OCI-LY1 (cell line): Measurements from ENCODE around the gene LIN52.

Source experiments
- H2AFZ ChIP-seq: fragments of 200-600 bp; sonication (generic), shearing (Covaris generic); 2 replicates; pipeline ENCODE4 v1.6.0; 2014; ENCODE audit warnings: antibody characterized with exemption, mild to moderate bottlenecking, low read length
- H3F3A ChIP-seq: fragments of 200-600 bp; sonication (generic), shearing (Covaris generic); 2 replicates; pipeline ENCODE4 v1.6.0; 2014; ENCODE audit warnings: mild to moderate bottlenecking, antibody characterized with exemption, low read length, moderate library complexity; ENCODE audit not compliant: insufficient read depth
- H3K27ac ChIP-seq: fragments of 200-600 bp; sonication (generic); 2 replicates; pipeline ENCODE4 v1.5.1; 2014; ENCODE audit warnings: low read length, mixed run types, mild to moderate bottlenecking, low read depth; ENCODE audit not compliant: poor library complexity, severe bottlenecking
- H3K27me3 ChIP-seq: fragments of 200-600 bp; sonication (generic); 2 replicates; pipeline ENCODE4 v1.6.0; 2014; ENCODE audit warnings: antibody characterized with exemption, mild to moderate bottlenecking, low read length, moderate library complexity; ENCODE audit not compliant: insufficient read depth
- H3K36me3 ChIP-seq: fragments of 200-600 bp; sonication (generic); 2 replicates; pipeline ENCODE4 v1.6.1; 2014; ENCODE audit warnings: mild to moderate bottlenecking, antibody characterized with exemption, low read length, moderate library complexity, mixed read lengths; ENCODE audit not compliant: insufficient read depth
- H3K4me1 ChIP-seq: fragments of 200-600 bp; sonication (generic); 2 replicates; pipeline ENCODE4 v1.5.1; 2014; ENCODE audit warnings: mild to moderate bottlenecking, low read length, moderate library complexity; ENCODE audit not compliant: insufficient read depth, severe bottlenecking
- H3K4me2 ChIP-seq: fragments of 200-600 bp; sonication (generic), shearing (Covaris generic); 2 replicates; pipeline ENCODE4 v1.6.1; 2014; ENCODE audit warnings: low read length
- H3K4me3 ChIP-seq: fragments of 200-600 bp; sonication (generic); 2 replicates; pipeline ENCODE4 v1.5.1; 2014; ENCODE audit warnings: low read length, low read depth, mild to moderate bottlenecking, mixed read lengths; ENCODE audit not compliant: poor library complexity, severe bottlenecking
- H3K79me2 ChIP-seq: fragments of 200-600 bp; shearing (Covaris generic); 2 replicates; pipeline ENCODE4 v1.6.1; 2016; ENCODE audit warnings: mixed run types, low read length, mixed read lengths; ENCODE audit not compliant: insufficient read depth
- H3K9ac ChIP-seq: fragments of 200-600 bp; sonication (generic), shearing (Covaris generic); 2 replicates; pipeline ENCODE4 v1.6.1; 2014; ENCODE audit warnings: mild to moderate bottlenecking, low read length, mixed read lengths
- H3K9me2 ChIP-seq: fragments of 200-600 bp; sonication (generic), shearing (Covaris generic); 2 replicates; pipeline ENCODE4 v1.6.1; 2014; ENCODE audit warnings: low read depth, mild to moderate bottlenecking, low read length, mixed read lengths
- H3K9me3 ChIP-seq: fragments of 200-600 bp; shearing (Covaris generic); 2 replicates; pipeline ENCODE4 v1.6.1; 2014; ENCODE audit warnings: low read length, mixed read lengths
- H4K20me1 ChIP-seq: fragments of 200-600 bp; sonication (generic), shearing (Covaris generic); 2 replicates; pipeline ENCODE4 v1.6.0; 2016; ENCODE audit warnings: mild to moderate bottlenecking, low read length; ENCODE audit not compliant: insufficient read depth
- EZH2 ChIP-seq: fragments of 200-600 bp; sonication (generic), shearing (Covaris generic); IDR thresholded peaks from 2 replicates; pipeline ENCODE4 v1.8.0; 2017; ENCODE audit warnings: borderline replicate concordance, mixed run types, mild to moderate bottlenecking, antibody characterized with exemption, low read length, moderate library complexity, mixed read lengths
- TF ChIP-seq, protein P1 (sequence below): fragments of 200-600 bp; sonication (generic), shearing (Covaris generic); IDR thresholded peaks from 2 replicates; pipeline ENCODE4 v1.5.1; 2017; ENCODE audit warnings: mild to moderate bottlenecking, antibody characterized with exemption, low read length, moderate library complexity, mixed read lengths

The LIN52 gene

GRCh38 chr14:74217672-74218448 lies 133.1 kb downstream of the LIN52 start:
- Histone ChIP-seq H3K4me1 (peaks cover 4% of the 10 kb centered on the region), H3K4me3 (no peak overlapping the region), H3K27me3 (0 out of 2 replicates have a peak, but pooled peaks cover 3% of the 10 kb centered on the region), H2AFZ (no peak overlapping the region), H4K20me1 (no peaks in the 10 kb centered on the region), H3K9ac (no peak overlapping the region), H3K9me3 (no peaks in the 10 kb centered on the region), H3K9me2 (no peaks in the 10 kb centered on the region), H3K36me3 (no peaks in the 10 kb centered on the region), H3F3A (no peaks in the 10 kb centered on the region), H3K4me2 (peak overlapping the region; percentile 64), H3K79me2 (no peaks in the 10 kb centered on the region), H3K27ac (no peak overlapping the region)
- TF ChIP-seq, protein P1, sequence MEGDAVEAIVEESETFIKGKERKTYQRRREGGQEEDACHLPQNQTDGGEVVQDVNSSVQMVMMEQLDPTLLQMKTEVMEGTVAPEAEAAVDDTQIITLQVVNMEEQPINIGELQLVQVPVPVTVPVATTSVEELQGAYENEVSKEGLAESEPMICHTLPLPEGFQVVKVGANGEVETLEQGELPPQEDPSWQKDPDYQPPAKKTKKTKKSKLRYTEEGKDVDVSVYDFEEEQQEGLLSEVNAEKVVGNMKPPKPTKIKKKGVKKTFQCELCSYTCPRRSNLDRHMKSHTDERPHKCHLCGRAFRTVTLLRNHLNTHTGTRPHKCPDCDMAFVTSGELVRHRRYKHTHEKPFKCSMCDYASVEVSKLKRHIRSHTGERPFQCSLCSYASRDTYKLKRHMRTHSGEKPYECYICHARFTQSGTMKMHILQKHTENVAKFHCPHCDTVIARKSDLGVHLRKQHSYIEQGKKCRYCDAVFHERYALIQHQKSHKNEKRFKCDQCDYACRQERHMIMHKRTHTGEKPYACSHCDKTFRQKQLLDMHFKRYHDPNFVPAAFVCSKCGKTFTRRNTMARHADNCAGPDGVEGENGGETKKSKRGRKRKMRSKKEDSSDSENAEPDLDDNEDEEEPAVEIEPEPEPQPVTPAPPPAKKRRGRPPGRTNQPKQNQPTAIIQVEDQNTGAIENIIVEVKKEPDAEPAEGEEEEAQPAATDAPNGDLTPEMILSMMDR = peak; percentile 91
- TF ChIP-seq EZH2 = no peak

- H4K20me1 ChIP-seq = no peaks in the 10 kb centered on the region
- H3K27me3 ChIP-seq = 0 out of 2 replicates have a peak, but pooled peaks cover 3% of the 10 kb centered on the region
- H2AFZ ChIP-seq = no peak overlapping the region
- H3K4me1 ChIP-seq = peaks cover 4% of the 10 kb centered on the region
- H3K4me2 ChIP-seq = no peak overlapping the region
- H3K9ac ChIP-seq = no peak overlapping the region
- no peaks in the 10 kb centered on the region for H3K9me3 ChIP-seq
- no peak overlapping the region for H3K27ac ChIP-seq
- TF ChIP-seq, protein P1 = no peak
- TF ChIP-seq EZH2 = no peak
- no peak overlapping the region for H3K4me3 ChIP-seq
- no peaks in the 10 kb centered on the region for H3K79me2 ChIP-seq
- H3K36me3 ChIP-seq = no peaks in the 10 kb centered on the region
- H3K9me2 ChIP-seq = no peaks in the 10 kb centered on the region
- H3F3A ChIP-seq = no peaks in the 10 kb centered on the region
Measured at GRCh38 chr14:74218462-74218861, 133.7 kb downstream of the LIN52 start.

DNA sequence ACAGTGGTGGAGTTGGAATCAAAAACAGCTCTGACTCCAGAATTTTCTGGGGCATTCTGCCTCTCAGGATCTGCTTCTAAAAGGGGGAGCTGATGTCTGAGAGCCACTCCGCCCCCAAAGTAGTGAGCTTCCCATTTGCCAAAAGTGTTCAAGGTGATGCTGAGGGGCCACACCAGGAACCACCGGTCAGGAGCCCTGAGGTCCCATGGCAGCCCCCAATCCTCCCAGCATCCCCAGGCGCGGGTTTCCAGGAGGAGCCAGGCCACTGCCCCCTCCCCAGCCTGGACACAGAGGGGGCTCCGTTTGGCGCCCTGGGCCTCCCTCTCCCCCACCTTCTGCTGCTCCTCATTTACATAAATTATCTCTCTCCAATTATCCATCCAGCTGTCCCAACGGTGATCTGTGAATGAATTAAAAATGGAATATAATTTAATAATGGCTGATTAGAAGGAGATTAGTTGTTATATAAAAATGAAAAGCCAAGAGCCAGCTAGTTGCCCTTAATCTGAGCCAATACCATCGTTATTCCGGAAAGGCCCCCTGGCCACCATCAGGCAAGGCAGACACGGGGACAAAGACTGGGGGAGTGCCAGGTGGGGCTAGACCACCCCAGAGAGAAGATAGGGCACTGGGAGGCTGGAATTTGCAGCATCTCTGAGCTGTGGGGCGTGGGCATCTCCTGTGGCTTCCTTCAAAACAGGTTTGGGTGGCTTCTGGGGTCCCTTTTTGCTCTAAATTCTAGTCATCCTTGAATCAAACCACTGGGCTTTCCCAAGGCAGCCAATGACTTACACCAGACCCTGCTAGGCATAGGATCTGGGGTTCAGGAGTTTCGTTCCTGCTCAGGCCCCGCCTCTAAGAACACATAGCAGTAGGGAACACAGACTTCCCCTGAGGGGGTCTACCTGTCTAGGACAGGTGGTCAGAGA lies 134.8 kb downstream of the LIN52 start:
- no peak overlapping the region for H3K4me2 ChIP-seq
- TF ChIP-seq, protein P1 = no peak
- TF ChIP-seq EZH2 = no peak
- 0 out of 2 replicates have a peak, but pooled peaks cover 3% of the 10 kb centered on the region for H3K27me3 ChIP-seq

More for the DNA sequence above, 134.8 kb downstream of the LIN52 start:
- H3K4me3 ChIP-seq = no peak overlapping the region
- H3K9me2 ChIP-seq = no peaks in the 10 kb centered on the region
- H4K20me1 ChIP-seq = no peaks in the 10 kb centered on the region
- H3K4me1 ChIP-seq = peaks cover 4% of the 10 kb centered on the region
- H3K79me2 ChIP-seq = no peaks in the 10 kb centered on the region
- H3F3A ChIP-seq = no peaks in the 10 kb centered on the region
- no peak overlapping the region for H3K27ac ChIP-seq
- H3K9ac ChIP-seq = no peak overlapping the region
- H3K36me3 ChIP-seq = no peaks in the 10 kb centered on the region
- H3K9me3 ChIP-seq = no peaks in the 10 kb centered on the region
- no peak overlapping the region for H2AFZ ChIP-seq
